ENCODE measurements around the gene CSMD2. TPM values are rescaled to one million over a fixed set of nuclear protein-coding genes. Genes with fewer than 3 reads are reported as not detected.

Gene CSMD2
- total RNA-seq, 1 experiment from 2014 or later, result 0.22 TPM

DNA sequence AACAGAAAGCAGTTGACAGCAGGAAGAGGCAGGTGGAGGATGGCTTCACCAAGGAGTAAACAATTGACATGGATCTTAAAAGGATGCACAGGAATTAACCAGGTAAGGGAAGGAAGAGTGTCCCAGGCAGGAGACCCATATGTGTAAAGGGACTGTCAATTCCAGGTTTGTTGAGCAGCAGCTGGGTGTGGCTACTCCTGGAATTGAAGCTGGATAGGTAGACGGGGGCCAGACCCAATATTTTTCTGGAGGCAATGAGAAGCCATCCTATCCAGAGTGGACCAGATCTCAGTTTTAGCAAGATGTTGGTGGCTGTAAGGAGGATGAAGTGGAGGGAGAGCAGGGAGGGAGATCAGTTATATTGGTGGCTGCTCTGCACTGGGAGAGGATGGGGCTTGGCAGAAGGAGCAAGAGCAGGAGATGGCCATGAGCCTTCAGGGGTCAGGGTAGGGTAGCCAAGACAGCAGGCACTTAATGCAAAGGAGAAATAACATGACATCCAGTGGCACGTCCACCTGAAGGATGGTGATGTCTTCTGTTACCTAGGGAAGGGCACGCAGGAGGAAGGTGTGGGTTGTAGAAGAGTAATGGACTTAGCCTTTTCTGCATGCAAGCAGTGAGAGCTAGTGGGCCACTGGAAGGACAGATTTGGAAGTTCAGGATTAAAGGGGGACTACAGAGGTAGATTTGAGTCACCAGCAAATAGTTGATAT is 447.9 kb downstream of the CSMD2 start:
- no peaks in the 10 kb centered on the region for H3K9me3 ChIP-seq (ENCODE audit: control insufficient read depth in 1 of 2, insufficient read depth in 1 of 2, low read depth in 1 of 2, low read length in 2 of 2)
- no peaks in the 10 kb centered on the region for H3K79me2 ChIP-seq (ENCODE audit: insufficient read depth, low read length)
- no peak overlapping the region for H3K4me3 ChIP-seq (replicated peaks in 1 of 2; ENCODE audit: low read depth in 1 of 2, low read length in 2 of 2)
- no peaks in the 10 kb centered on the region for H3K36me3 ChIP-seq (ENCODE audit: control insufficient read depth in 1 of 2, insufficient read depth in 2 of 2, low read length in 2 of 2)
- no peaks in the 10 kb centered on the region for H3K9me2 ChIP-seq (ENCODE audit: insufficient read depth)
- ChIA-PET POLR2A (no interaction called here), RAD21 (ENCODE audit: low non-redundant PET in 1 of 2, low total read pairs in 2 of 2, uncharacterized antibody in 2 of 2, unreplicated experiment in 2 of 2) (no interaction called here), CTCF (no interaction called here)
- no peak overlapping the region for H3K9ac ChIP-seq (ENCODE audit: low read length)
- no TSS peak for BruUV-seq (replicated peaks)
- H3K27me3 ChIP-seq (ENCODE audit: insufficient read depth, low read length), result peaks cover 78% of the 10 kb centered on the region
- no peaks in the 10 kb centered on the region for H3K4me1 ChIP-seq (ENCODE audit: control insufficient read depth in 1 of 2, insufficient read depth in 2 of 2, low read length in 2 of 2)
- H3K27ac ChIP-seq (ENCODE audit: low read depth, low read length), result no peak overlapping the region
- no peak overlapping the region for H2AFZ ChIP-seq (ENCODE audit: low read depth, low read length, poor library complexity, severe bottlenecking)
- no peak for DNase-seq (ENCODE audit: low read depth, low spot score)
- TF ChIP-seq TCF7L2 (IDR thresholded peaks at IDR 0.05; ENCODE audit: borderline replicate concordance, extremely low read depth, insufficient read depth, insufficient read length) (no peak), JUND (IDR thresholded peaks at IDR 0.05) (no peak)
- intact Hi-C loops (cut with micrococcal nuclease), result no loop called here
- ATAC-seq, result no peak
- H3K4me2 ChIP-seq (ENCODE audit: low read length), result no peak overlapping the region
- no peaks in the 10 kb centered on the region for H4K20me1 ChIP-seq (ENCODE audit: insufficient read depth)

DNA sequence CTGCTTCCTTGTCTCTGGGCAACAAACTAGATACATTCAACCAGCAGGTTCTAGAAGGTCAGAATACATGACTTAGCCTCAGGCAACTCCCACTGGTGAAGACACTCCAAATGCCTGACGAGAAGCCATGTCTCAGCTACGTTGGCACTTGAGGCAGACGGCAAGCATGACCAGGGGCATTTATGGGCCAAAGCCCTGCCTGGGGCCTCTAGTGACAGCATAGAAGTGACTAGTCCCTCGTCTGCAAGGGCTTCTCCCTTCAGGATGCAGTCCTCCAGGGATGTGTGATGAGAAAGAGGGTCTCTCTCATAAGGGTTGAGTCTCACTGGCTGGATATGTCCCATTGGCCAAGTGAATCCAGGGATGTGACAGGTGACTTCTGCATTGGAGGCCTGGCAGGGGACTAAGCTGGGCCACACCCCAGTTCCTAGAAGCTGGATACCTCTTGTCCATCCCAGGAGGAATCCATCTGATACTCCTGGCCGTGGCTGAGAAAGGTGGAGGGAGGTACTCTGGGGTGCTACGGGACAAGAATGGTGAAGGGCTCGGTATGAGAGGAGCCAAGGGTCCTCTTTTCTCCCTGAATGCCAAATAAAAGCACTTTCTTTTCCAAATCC is 449.7 kb downstream of the CSMD2 start:
- H2AFZ ChIP-seq (ENCODE audit: low read depth, low read length, poor library complexity, severe bottlenecking), result no peak overlapping the region
- no peaks in the 10 kb centered on the region for H3K9me3 ChIP-seq (ENCODE audit: control insufficient read depth in 1 of 2, insufficient read depth in 1 of 2, low read depth in 1 of 2, low read length in 2 of 2)
- RAD21 ChIA-PET (ENCODE audit: low non-redundant PET in 1 of 2, low total read pairs in 2 of 2, uncharacterized antibody in 2 of 2, unreplicated experiment in 2 of 2), result no interaction called here
- DNase-seq (ENCODE audit: low read depth, low spot score) (no peak), ATAC-seq (no peak)
- H3K27me3 ChIP-seq (ENCODE audit: insufficient read depth, low read length), result peaks cover 78% of the 10 kb centered on the region
- no peak overlapping the region for H3K9ac ChIP-seq (ENCODE audit: low read length)
- POLR2A ChIA-PET, result no interaction called here
- H4K20me1 ChIP-seq (ENCODE audit: insufficient read depth), result no peaks in the 10 kb centered on the region
- intact Hi-C loops (cut with micrococcal nuclease), result no loop called here
- H3K4me1 ChIP-seq (ENCODE audit: control insufficient read depth in 1 of 2, insufficient read depth in 2 of 2, low read length in 2 of 2), result no peaks in the 10 kb centered on the region
- no peak overlapping the region for H3K4me3 ChIP-seq (replicated peaks in 1 of 2; ENCODE audit: low read depth in 1 of 2, low read length in 2 of 2)
- no peaks in the 10 kb centered on the region for H3K79me2 ChIP-seq (ENCODE audit: insufficient read depth, low read length)
- no peak for TF ChIP-seq CBX3 (IDR thresholded peaks at IDR 0.05; ENCODE audit: low read depth)
- TF ChIP-seq ZNF274 (IDR thresholded peaks at IDR 0.05; ENCODE audit: low read depth, low read length), result no peak
- no peak for TF ChIP-seq TCF7L2 (IDR thresholded peaks at IDR 0.05; ENCODE audit: borderline replicate concordance, extremely low read depth, insufficient read depth, insufficient read length)
- no peak for TF ChIP-seq RAD21 (IDR thresholded peaks at IDR 0.05; ENCODE audit: low read depth)
- no peak for TF ChIP-seq POLR2A (IDR thresholded peaks at IDR 0.05; ENCODE audit: borderline replicate concordance, extremely low read depth, insufficient read depth, insufficient read length)
- TF ChIP-seq SRF (IDR thresholded peaks at IDR 0.05; ENCODE audit: low read depth), result no peak
- TF ChIP-seq EGR1 (IDR thresholded peaks at IDR 0.05; ENCODE audit: low read depth), result no peak
- TF ChIP-seq, protein P1, sequence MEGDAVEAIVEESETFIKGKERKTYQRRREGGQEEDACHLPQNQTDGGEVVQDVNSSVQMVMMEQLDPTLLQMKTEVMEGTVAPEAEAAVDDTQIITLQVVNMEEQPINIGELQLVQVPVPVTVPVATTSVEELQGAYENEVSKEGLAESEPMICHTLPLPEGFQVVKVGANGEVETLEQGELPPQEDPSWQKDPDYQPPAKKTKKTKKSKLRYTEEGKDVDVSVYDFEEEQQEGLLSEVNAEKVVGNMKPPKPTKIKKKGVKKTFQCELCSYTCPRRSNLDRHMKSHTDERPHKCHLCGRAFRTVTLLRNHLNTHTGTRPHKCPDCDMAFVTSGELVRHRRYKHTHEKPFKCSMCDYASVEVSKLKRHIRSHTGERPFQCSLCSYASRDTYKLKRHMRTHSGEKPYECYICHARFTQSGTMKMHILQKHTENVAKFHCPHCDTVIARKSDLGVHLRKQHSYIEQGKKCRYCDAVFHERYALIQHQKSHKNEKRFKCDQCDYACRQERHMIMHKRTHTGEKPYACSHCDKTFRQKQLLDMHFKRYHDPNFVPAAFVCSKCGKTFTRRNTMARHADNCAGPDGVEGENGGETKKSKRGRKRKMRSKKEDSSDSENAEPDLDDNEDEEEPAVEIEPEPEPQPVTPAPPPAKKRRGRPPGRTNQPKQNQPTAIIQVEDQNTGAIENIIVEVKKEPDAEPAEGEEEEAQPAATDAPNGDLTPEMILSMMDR (IDR thresholded peaks at IDR 0.05 in 2 of 3, conservative IDR thresholded peaks at IDR 0.05 in 1 of 3; ENCODE audit: borderline replicate concordance in 1 of 3, insufficient read depth in 1 of 3, low read depth in 2 of 3, low read length in 2 of 3), result no peak
- TF ChIP-seq FOSL1 (IDR thresholded peaks at IDR 0.05; ENCODE audit: low read depth), result no peak
- TF ChIP-seq ELF1 (IDR thresholded peaks at IDR 0.05; ENCODE audit: borderline replicate concordance, low read depth), result no peak
- H3K36me3 ChIP-seq (ENCODE audit: control insufficient read depth in 1 of 2, insufficient read depth in 2 of 2, low read length in 2 of 2), result no peaks in the 10 kb centered on the region
- no TSS peak for BruUV-seq (replicated peaks)
- CTCF ChIA-PET, result no interaction called here
- no peaks in the 10 kb centered on the region for H3K9me2 ChIP-seq (ENCODE audit: insufficient read depth)
- no peak overlapping the region for H3K27ac ChIP-seq (ENCODE audit: low read depth, low read length)
- H3K4me2 ChIP-seq (ENCODE audit: low read length), result no peak overlapping the region
